PC-9 (cell line): ENCODE results near the gene PHYKPL.

Experiments
- CTCF ChIP-seq: fragments of 200-600 bp; sonication (generic); conservative IDR thresholded peaks from 2 replicates; pipeline ENCODE4 v1.6.1; 2017; ENCODE audit warnings: mixed run types, antibody characterized with exemption, mild to moderate bottlenecking, moderate library complexity
- EZH2 ChIP-seq: fragments of 200-600 bp; sonication (generic); IDR thresholded peaks from 2 replicates; pipeline ENCODE4 v1.8.0; 2017; ENCODE audit warnings: antibody characterized with exemption, low read depth

- TF ChIP-seq EZH2 (no peak), CTCF (no peak)
Measured at GRCh38 chr5:178214160-178214803, 18.3 kb downstream of the PHYKPL start.
